Neural progenitor cell (in vitro differentiated cells): Measurements from ENCODE around the gene PRDM2.

Source experiments
- EZH2 ChIP-seq: fragments of 200-600 bp; sonication (generic); IDR thresholded peaks from 2 replicates; pipeline ENCODE4 v1.6.1; 2017; ENCODE audit warnings: antibody characterized with exemption, mild to moderate bottlenecking, moderate library complexity
- EZH2phosphoT487 ChIP-seq: fragments of 200-600 bp; sonication (generic); IDR thresholded peaks from 2 replicates; pipeline ENCODE4 v1.6.1; 2017; ENCODE audit warnings: antibody characterized with exemption
- TF ChIP-seq, protein P1 (sequence below): fragments of 200-600 bp; sonication (generic); IDR thresholded peaks from 2 replicates; pipeline ENCODE4 v1.5.1; 2017; ENCODE audit warnings: antibody characterized with exemption, mild to moderate bottlenecking

DNA sequence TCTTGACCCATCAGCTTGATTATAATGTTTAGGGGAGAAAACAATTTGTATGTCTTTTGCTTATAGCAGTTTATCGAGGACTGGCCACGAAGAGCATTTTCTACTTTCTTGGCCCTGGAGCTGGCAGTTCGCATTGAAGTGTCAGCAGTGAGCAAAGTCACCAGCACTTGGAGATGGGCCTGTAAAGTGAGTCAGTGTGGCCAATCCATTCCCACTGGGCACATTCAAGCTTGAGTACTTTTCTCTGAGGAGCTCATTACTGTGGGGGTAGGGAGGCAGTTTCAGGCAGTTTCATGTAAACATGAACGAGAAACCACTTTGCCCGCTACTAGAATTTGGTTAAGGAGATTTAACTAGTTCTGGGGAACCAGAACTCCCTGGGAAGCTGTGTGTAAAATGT is 164.8 kb downstream of the PRDM2 start:
- TF ChIP-seq, protein P1, sequence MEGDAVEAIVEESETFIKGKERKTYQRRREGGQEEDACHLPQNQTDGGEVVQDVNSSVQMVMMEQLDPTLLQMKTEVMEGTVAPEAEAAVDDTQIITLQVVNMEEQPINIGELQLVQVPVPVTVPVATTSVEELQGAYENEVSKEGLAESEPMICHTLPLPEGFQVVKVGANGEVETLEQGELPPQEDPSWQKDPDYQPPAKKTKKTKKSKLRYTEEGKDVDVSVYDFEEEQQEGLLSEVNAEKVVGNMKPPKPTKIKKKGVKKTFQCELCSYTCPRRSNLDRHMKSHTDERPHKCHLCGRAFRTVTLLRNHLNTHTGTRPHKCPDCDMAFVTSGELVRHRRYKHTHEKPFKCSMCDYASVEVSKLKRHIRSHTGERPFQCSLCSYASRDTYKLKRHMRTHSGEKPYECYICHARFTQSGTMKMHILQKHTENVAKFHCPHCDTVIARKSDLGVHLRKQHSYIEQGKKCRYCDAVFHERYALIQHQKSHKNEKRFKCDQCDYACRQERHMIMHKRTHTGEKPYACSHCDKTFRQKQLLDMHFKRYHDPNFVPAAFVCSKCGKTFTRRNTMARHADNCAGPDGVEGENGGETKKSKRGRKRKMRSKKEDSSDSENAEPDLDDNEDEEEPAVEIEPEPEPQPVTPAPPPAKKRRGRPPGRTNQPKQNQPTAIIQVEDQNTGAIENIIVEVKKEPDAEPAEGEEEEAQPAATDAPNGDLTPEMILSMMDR = no peak
- TF ChIP-seq EZH2 (no peak), EZH2phosphoT487 (no peak)
